ENCODE results near the gene CCDC144A. TPM values are rescaled to one million over a fixed set of nuclear protein-coding genes. Genes with fewer than 3 reads are reported as not detected.
"Not testable (repeated sequence)": the region's sequence is repeated elsewhere in the genome, so short reads cannot be mapped to it uniquely, and the experiment has no call there.

The CCDC144A gene
- total RNA-seq, 1 donor from 2014 or later, result 1.7 TPM

- DNase-seq, result not testable (repeated sequence)
Observed at GRCh38 chr17:16751224-16751923, 61.3 kb downstream of the CCDC144A start.

GRCh38 chr17:16751924-16752287 lies 61.9 kb downstream of the CCDC144A start:
- not testable (repeated sequence) for DNase-seq

- not testable (repeated sequence) for DNase-seq
Observed at GRCh38 chr17:16757520-16757919, 67.5 kb downstream of the CCDC144A start.

- not testable (repeated sequence) for DNase-seq
Observed at GRCh38 chr17:16758177-16758576, 68.1 kb downstream of the CCDC144A start.

GRCh38 chr17:16768290-16769175 lies 78.5 kb downstream of the CCDC144A start:
- not testable (repeated sequence) for DNase-seq

GRCh38 chr17:16772394-16773145 lies 82.5 kb downstream of the CCDC144A start:
- DNase-seq, result not testable (repeated sequence)

GRCh38 chr17:16773146-16773522 lies 83.1 kb downstream of the CCDC144A start:
- not testable (repeated sequence) for DNase-seq

GRCh38 chr17:16787851-16788250 lies 97.8 kb downstream of the CCDC144A start:
- not testable (repeated sequence) for DNase-seq

GRCh38 chr17:16788889-16789536 lies 99.0 kb downstream of the CCDC144A start:
- DNase-seq, result not testable (repeated sequence)

GRCh38 chr17:16789622-16790021 lies 99.6 kb downstream of the CCDC144A start:
- DNase-seq, result not testable (repeated sequence)

GRCh38 chr17:16790313-16790871 lies 100.4 kb downstream of the CCDC144A start:
- DNase-seq, result not testable (repeated sequence)

- not testable (repeated sequence) for DNase-seq
Observed at GRCh38 chr17:16794215-16794614, 104.2 kb downstream of the CCDC144A start.

- not testable (repeated sequence) for DNase-seq
Observed at GRCh38 chr17:16795894-16796293, 105.9 kb downstream of the CCDC144A start.

- not testable (repeated sequence) for DNase-seq
Observed at GRCh38 chr17:16804851-16805250, 114.8 kb downstream of the CCDC144A start.

- not testable (repeated sequence) for DNase-seq
Observed at GRCh38 chr17:16806599-16806998, 116.6 kb downstream of the CCDC144A start.

- not testable (repeated sequence) for DNase-seq
Observed at GRCh38 chr17:16807620-16808019, 117.6 kb downstream of the CCDC144A start.

- not testable (repeated sequence) for DNase-seq
Observed at GRCh38 chr17:16810236-16810635, 120.2 kb downstream of the CCDC144A start.

GRCh38 chr17:16812126-16812525 lies 122.1 kb downstream of the CCDC144A start:
- not testable (repeated sequence) for DNase-seq

GRCh38 chr17:16814439-16814838 lies 124.4 kb downstream of the CCDC144A start:
- no peak for DNase-seq

- DNase-seq, result no peak
Observed at GRCh38 chr17:16817201-16817600, 127.2 kb downstream of the CCDC144A start.

GRCh38 chr17:16817940-16818339 lies 127.9 kb downstream of the CCDC144A start:
- DNase-seq, result not testable (repeated sequence)

- DNase-seq, result no peak
Observed at GRCh38 chr17:16818340-16818739, 128.3 kb downstream of the CCDC144A start.
